H9 (cell line): Measurements from ENCODE around the gene C1orf141. TPM values are rescaled to one million over a fixed set of nuclear protein-coding genes. Genes with fewer than 3 reads are reported as not detected.

Source experiments
- DNase-seq: peaks from one replicate; pipeline ENCODE4 v3.0.0-alpha.2; 2017
- H2AFZ ChIP-seq: one replicate; pipeline ENCODE4 v1.6.1; 2013; ENCODE audit warnings: mild to moderate bottlenecking, low read length, control low read depth, moderate library complexity
- H2AK5ac ChIP-seq: 2 replicates; pipeline ENCODE4 v1.6.1; 2013; ENCODE audit warnings: low read length, control low read depth, mixed read lengths; ENCODE audit not compliant: insufficient read length
- H2BK120ac ChIP-seq: one replicate; pipeline ENCODE4 v1.6.1; 2013; ENCODE audit warnings: low read depth, mild to moderate bottlenecking, low read length, control low read depth, inconsistent platforms; ENCODE audit not compliant: poor library complexity, severe bottlenecking
- H2BK12ac ChIP-seq: 2 replicates; pipeline ENCODE4 v1.6.1; 2013; ENCODE audit warnings: low read length, control low read depth, mixed read lengths, low read depth; ENCODE audit not compliant: insufficient read length
- H2BK15ac ChIP-seq: 2 replicates; pipeline ENCODE4 v1.6.1; 2013; ENCODE audit warnings: low read depth, low read length, control low read depth
- H2BK20ac ChIP-seq: one replicate; pipeline ENCODE4 v1.6.1; 2013; ENCODE audit warnings: low read depth, mild to moderate bottlenecking, low read length, control low read depth, inconsistent platforms; ENCODE audit not compliant: poor library complexity, severe bottlenecking
- H2BK5ac ChIP-seq: 2 replicates; pipeline ENCODE4 v1.6.1; 2013; ENCODE audit warnings: low read length, control low read depth, mixed read lengths; ENCODE audit not compliant: insufficient read length
- H3K14ac ChIP-seq: 2 replicates; pipeline ENCODE4 v1.6.1; 2013; ENCODE audit warnings: low read length, control low read depth; ENCODE audit not compliant: insufficient read depth
- H3K18ac ChIP-seq: 2 replicates; pipeline ENCODE4 v1.6.1; 2013; ENCODE audit warnings: low read depth, mild to moderate bottlenecking, mixed read lengths, low read length, control low read depth; ENCODE audit not compliant: insufficient read length
- H3K23ac ChIP-seq: 2 replicates; pipeline ENCODE4 v1.6.1; 2013; ENCODE audit warnings: low read length, control low read depth, mixed read lengths, low read depth; ENCODE audit not compliant: insufficient read length
- H3K23me2 ChIP-seq: 2 replicates; pipeline ENCODE4 v1.6.1; 2013; ENCODE audit warnings: low read depth, mild to moderate bottlenecking, mixed read lengths, low read length, control low read depth; ENCODE audit not compliant: insufficient read length, poor library complexity, severe bottlenecking
- H3K27ac ChIP-seq: 2 replicates; pipeline ENCODE4 v1.5.1; 2013; ENCODE audit warnings: low read length, control low read depth, mixed read lengths, low read depth; ENCODE audit not compliant: insufficient read length
- H3K27me3 ChIP-seq: 2 replicates; pipeline ENCODE4 v1.6.1; 2013; ENCODE audit warnings: low read length, control low read depth, inconsistent platforms; ENCODE audit not compliant: insufficient read depth
- H3K4ac ChIP-seq: 2 replicates; pipeline ENCODE4 v1.6.1; 2013; ENCODE audit warnings: low read depth, mild to moderate bottlenecking, control low read depth, inconsistent platforms, low read length, moderate library complexity
- H3K4me1 ChIP-seq: 2 replicates; pipeline ENCODE4 v1.6.1; 2013; ENCODE audit warnings: low read length, control low read depth, inconsistent platforms; ENCODE audit not compliant: insufficient read depth
- H3K4me2 ChIP-seq: 2 replicates; pipeline ENCODE4 v1.6.1; 2013; ENCODE audit warnings: low read length, control low read depth, mixed read lengths; ENCODE audit not compliant: insufficient read length, insufficient read depth
- H3K56ac ChIP-seq: 2 replicates; pipeline ENCODE4 v1.6.1; 2013; ENCODE audit warnings: low read depth, mild to moderate bottlenecking, mixed read lengths, low read length, control low read depth; ENCODE audit not compliant: insufficient read length
- H3K79me1 ChIP-seq: 2 replicates; pipeline ENCODE4 v1.6.1; 2013; ENCODE audit warnings: low read depth, mild to moderate bottlenecking, moderate library complexity, low read length, control low read depth, inconsistent platforms; ENCODE audit not compliant: insufficient read depth, poor library complexity, severe bottlenecking
- H3K79me2 ChIP-seq: 2 replicates; pipeline ENCODE4 v1.6.1; 2013; ENCODE audit warnings: low read length, control low read depth, inconsistent platforms; ENCODE audit not compliant: insufficient read depth
- H3K9ac ChIP-seq: 2 replicates; pipeline ENCODE4 v1.6.1; 2013; ENCODE audit warnings: low read length, control low read depth, mixed read lengths; ENCODE audit not compliant: insufficient read length; ENCODE audit errors: extremely low read depth
- H3K9me3 ChIP-seq: one replicate; pipeline ENCODE4 v1.6.1; 2013; ENCODE audit warnings: low read depth, low read length, inconsistent platforms; ENCODE audit not compliant: control insufficient read depth
- H3T11ph ChIP-seq: one replicate; pipeline ENCODE4 v1.6.1; 2013; ENCODE audit warnings: mild to moderate bottlenecking, low read length, control low read depth, inconsistent platforms
- H4K20me1 ChIP-seq: one replicate; pipeline ENCODE4 v1.6.1; 2013; ENCODE audit not compliant: control insufficient read depth, insufficient read length, insufficient read depth
- H4K5ac ChIP-seq: 2 replicates; pipeline ENCODE4 v1.6.1; 2013; ENCODE audit warnings: low read depth, mild to moderate bottlenecking, mixed read lengths, low read length, control low read depth; ENCODE audit not compliant: insufficient read length
- H4K8ac ChIP-seq: replicated peaks from 2 replicates; pipeline ENCODE4 v1.6.1; 2013; ENCODE audit warnings: low read length, control low read depth, mixed read lengths, low read depth; ENCODE audit not compliant: insufficient read length
- H4K91ac ChIP-seq: 2 replicates; pipeline ENCODE4 v1.6.1; 2013; ENCODE audit warnings: low read depth, mild to moderate bottlenecking, moderate library complexity, mixed read lengths, low read length, control low read depth; ENCODE audit not compliant: insufficient read length
- H3K27ac Mint-ChIP-seq, 3 experiments: 2 replicates in 2 of 3; 3 replicates in 1 of 3; pipeline ENCODE4 v1.8.0; 2020 to 2021; ENCODE audit warnings: mixed read lengths in 3 of 3, mild to moderate bottlenecking in 1 of 3, moderate library complexity in 1 of 3
- H3K27me3 Mint-ChIP-seq: 2 replicates; pipeline ENCODE4 v1.8.0; 2021; ENCODE audit warnings: low read depth, mild to moderate bottlenecking, moderate library complexity, mixed read lengths
- H3K36me3 Mint-ChIP-seq, 3 experiments: 2 replicates in 2 of 3; 3 replicates in 1 of 3; pipeline ENCODE4 v1.8.0; 2020 to 2021; ENCODE audit warnings: low read depth in 3 of 3, mixed read lengths in 3 of 3; ENCODE audit not compliant: insufficient read depth in 1 of 3
- H3K4me1 Mint-ChIP-seq, 2 experiments: 2 replicates each; pipeline ENCODE4 v1.8.0; 2020; ENCODE audit warnings: mixed read lengths in 2 of 2
- H3K4me3 Mint-ChIP-seq, 2 experiments: 2 replicates in 1 of 2; 3 replicates in 1 of 2; pipeline ENCODE4 v1.8.0; 2020 to 2021; ENCODE audit warnings: mild to moderate bottlenecking in 2 of 2, mixed read lengths in 2 of 2, moderate library complexity in 1 of 2
- H3K9me3 Mint-ChIP-seq, 2 experiments: 2 replicates in 1 of 2; 3 replicates in 1 of 2; pipeline ENCODE4 v1.8.0; 2020; ENCODE audit warnings: mild to moderate bottlenecking in 2 of 2, mixed read lengths in 2 of 2, moderate library complexity in 1 of 2
- WGBS: extraction: QIAGEN DNeasy Blood & Tissue Kit; methylation state at CpG from one replicate; pipeline ENCODE4 v1.1.7; 2013; ENCODE audit warnings: missing lambda C conversion rate, low lambda C conversion rate, mixed read lengths; ENCODE audit not compliant: insufficient read length; ENCODE audit errors: extremely low coverage; 5-methylcytosine and 5-hydroxymethylcytosine counted together
- total RNA-seq: library from RNA; stranded (reverse); gene quantifications from 2 replicates; pipeline ENCODE4 v1.2.1, GENCODE V29; 2021
- TF ChIP-seq, protein P1 (sequence below): fragments of 200-600 bp; sonication (generic); conservative IDR thresholded peaks from 3 replicates; pipeline ENCODE4 v1.8.0; 2021; ENCODE audit warnings: antibody characterized with exemption, mild to moderate bottlenecking

Gene C1orf141
- total RNA-seq, 1 experiment from 2014 or later: not detected

DNA sequence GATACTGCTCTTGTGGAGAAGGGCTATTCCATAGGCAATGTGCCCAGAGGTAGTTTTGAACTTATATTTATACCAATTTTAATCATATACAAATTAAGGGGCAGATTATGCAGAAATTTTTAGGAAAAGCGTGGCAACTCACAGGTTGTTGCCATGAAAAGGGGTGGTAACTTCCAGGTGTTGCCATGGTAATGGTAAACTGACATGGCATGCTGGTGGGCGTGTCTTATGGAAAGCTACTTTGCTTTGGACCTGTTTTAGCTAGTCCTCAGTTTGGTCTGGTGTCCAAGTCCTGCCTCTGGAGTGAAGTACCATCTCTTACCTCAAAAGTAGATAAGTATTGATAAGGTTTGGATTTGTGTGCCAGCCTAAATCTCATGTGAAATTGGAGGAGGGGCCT is 23.6 kb upstream of the C1orf141 start:
- Histone ChIP-seq H4K20me1 (no peaks in the 10 kb centered on the region), H3K79me2 (no peaks in the 10 kb centered on the region), H3K9me3 (no peaks in the 10 kb centered on the region), H3K4ac (no peak overlapping the region), H3K4me2 (no peak overlapping the region), H4K5ac (no peak overlapping the region), H2AFZ (no peak overlapping the region), H3K23me2 (no peaks in the 10 kb centered on the region), H4K91ac (no peak overlapping the region), H3K4me1 (no peaks in the 10 kb centered on the region), H3K23ac (no peak overlapping the region), H3K14ac (no peak overlapping the region), H3K9ac (no peak overlapping the region), H2BK12ac (no peak overlapping the region), H3K18ac (no peak overlapping the region), H2BK20ac (no peak overlapping the region), H2BK15ac (no peak overlapping the region), H2BK5ac (no peak overlapping the region), H3K27ac (no peak overlapping the region), H3K79me1 (no peaks in the 10 kb centered on the region), H4K8ac (no peak overlapping the region), H3K27me3 (no peaks in the 10 kb centered on the region), H3T11ph (no peak overlapping the region), H3K56ac (no peak overlapping the region), H2BK120ac (no peak overlapping the region), H2AK5ac (no peak overlapping the region)
- TF ChIP-seq, protein P1, sequence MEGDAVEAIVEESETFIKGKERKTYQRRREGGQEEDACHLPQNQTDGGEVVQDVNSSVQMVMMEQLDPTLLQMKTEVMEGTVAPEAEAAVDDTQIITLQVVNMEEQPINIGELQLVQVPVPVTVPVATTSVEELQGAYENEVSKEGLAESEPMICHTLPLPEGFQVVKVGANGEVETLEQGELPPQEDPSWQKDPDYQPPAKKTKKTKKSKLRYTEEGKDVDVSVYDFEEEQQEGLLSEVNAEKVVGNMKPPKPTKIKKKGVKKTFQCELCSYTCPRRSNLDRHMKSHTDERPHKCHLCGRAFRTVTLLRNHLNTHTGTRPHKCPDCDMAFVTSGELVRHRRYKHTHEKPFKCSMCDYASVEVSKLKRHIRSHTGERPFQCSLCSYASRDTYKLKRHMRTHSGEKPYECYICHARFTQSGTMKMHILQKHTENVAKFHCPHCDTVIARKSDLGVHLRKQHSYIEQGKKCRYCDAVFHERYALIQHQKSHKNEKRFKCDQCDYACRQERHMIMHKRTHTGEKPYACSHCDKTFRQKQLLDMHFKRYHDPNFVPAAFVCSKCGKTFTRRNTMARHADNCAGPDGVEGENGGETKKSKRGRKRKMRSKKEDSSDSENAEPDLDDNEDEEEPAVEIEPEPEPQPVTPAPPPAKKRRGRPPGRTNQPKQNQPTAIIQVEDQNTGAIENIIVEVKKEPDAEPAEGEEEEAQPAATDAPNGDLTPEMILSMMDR: no peak
- DNase-seq: peak; percentile 29
- H3K4me1 Mint-ChIP-seq: peaks cover 0 to 4% of the 10 kb centered on the region in 2 experiments; a peak in 2 of 4 replicates
- peaks cover 5% of the 10 kb centered on the region for H3K27me3 Mint-ChIP-seq
- H3K4me3 Mint-ChIP-seq: no peak overlapping the region
- H3K27ac Mint-ChIP-seq: no peak overlapping the region
- no peaks in the 10 kb centered on the region for H3K36me3 Mint-ChIP-seq
- H3K9me3 Mint-ChIP-seq: no peaks in the 10 kb centered on the region
- WGBS: no CpG with 5 or more reads among the region's 2 CpGs
